HG03460 (cell line): ENCODE data around the gene SSBP2.
"Not testable (repeated sequence)": the region's sequence is repeated elsewhere in the genome, so short reads cannot be mapped to it uniquely, and the experiment has no call there.

Experiments
- ATAC-seq: cut with Tn5 transposase; IDR thresholded peaks from one replicate; pipeline ENCODE4 v1.9.1; 2021; ENCODE audit not compliant: unreplicated experiment

SSBP2 gene

GRCh38 chr5:81435023-81435422 is 315.9 kb downstream of the SSBP2 start:
- ATAC-seq, result no peak

DNA sequence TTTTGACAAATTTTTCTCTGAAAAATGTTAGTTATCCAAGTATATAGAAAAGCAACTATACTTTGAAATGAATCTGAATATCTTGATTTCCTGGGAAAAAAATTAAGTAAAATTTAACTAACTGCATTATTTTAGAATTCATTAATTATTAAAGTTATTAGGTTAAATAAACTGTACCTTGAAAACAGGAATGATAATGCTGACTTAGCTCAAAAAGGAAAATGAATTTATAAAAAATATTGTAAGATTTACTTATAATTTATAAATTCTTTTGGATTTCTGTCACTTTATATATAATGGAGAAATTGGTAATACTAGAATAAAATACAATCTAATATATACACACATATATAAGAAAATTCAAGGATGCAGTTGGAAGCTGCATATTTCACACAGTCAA is 320.9 kb downstream of the SSBP2 start:
- ATAC-seq, result no peak

- no peak for ATAC-seq
Observed at GRCh38 chr5:81429363-81429762, 321.5 kb downstream of the SSBP2 start.

DNA sequence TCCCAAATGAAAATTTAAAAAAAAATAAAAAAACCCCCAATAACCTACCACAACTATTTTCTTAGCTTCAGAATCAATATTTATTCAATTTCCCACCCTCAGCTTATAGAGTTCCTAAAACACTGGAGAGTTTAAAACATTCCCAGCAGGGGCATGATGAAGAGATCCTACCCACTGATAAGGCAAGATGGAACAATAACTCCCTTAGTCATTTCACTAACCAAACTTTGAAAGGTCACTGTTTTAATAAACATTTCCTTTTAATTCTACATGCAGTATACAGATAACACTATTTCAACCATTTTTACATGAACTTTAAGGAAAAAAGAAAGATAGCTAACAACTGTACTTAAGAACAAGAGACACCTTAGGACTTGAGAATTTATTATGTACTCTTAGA is 322.0 kb downstream of the SSBP2 start:
- ATAC-seq, result no peak

- no peak for ATAC-seq
Observed at GRCh38 chr5:81428446-81428845, 322.5 kb downstream of the SSBP2 start.

- ATAC-seq, result no peak
Observed at GRCh38 chr5:81427566-81427965, 323.3 kb downstream of the SSBP2 start.

- no peak for ATAC-seq
Observed at GRCh38 chr5:81426359-81427030, 324.4 kb downstream of the SSBP2 start.

DNA sequence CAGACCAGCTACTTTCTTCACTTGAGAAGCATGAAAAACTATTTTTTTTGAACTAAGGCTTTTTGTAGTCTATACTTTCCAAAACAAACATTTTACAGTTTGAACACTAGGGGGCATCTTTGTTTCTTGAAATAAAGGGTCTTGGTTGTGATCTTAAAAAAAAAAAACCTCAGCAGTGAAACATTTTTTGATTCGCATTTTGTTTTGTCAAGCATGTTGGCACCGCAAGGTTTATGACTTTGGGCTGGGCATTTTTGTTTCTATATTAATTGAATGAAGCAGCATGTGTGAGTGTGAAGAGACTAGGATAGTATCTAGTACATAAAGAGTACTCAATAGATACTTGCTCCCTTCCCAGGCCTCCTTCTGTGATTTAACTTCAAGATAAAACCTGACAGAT is 325.3 kb downstream of the SSBP2 start:
- ATAC-seq, result no peak

GRCh38 chr5:81424728-81425127 is 326.2 kb downstream of the SSBP2 start:
- no peak for ATAC-seq

GRCh38 chr5:81422671-81423070 is 328.2 kb downstream of the SSBP2 start:
- ATAC-seq, result no peak

DNA sequence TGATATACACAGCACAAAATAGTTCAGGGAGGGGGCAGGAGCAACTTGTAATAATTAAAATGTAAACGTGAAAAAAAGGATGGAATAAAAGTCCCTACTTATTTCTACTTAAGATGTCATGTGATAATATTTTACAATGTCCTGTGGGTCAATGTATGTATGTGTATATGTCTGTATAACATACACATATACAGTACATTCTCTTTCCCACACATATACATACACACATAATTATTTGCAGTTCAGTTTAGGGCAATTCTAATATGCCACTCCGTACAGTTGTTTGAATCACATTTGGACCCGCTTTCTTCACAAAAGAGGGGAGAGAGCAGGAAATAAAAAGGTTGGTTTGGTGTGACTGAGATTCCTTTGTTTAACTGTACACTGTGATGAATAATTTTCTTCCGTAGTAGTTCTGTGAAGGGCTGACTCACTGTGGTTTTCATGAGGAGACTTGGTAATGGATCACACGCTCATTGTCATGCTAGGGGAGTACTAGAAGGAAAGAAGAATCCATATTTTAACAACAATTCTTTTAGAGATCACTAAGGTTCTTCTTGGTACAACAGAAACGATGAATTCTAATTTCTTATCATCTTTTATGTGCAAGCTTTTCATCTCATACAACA is 330.7 kb downstream of the SSBP2 start:
- no peak for ATAC-seq

DNA sequence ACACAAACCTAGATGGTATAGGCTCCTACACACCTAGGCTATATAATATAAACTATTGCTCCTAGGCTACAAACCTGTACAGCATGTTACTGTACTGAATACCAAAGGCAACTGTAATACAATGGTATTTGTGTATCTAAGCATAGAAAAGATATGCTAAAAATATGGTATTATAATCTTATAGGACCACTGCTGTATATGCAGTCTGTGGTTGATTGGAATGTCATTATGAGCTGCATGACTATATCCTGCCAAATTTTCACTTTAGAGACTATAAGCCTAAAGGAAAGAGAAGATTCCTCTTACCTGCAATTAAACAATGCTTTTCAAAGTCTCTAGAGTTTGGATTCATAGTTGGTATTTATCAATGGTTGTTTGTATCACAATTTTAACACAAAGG is 332.3 kb downstream of the SSBP2 start:
- no peak for ATAC-seq

GRCh38 chr5:81417052-81417451 is 333.8 kb downstream of the SSBP2 start:
- no peak for ATAC-seq

DNA sequence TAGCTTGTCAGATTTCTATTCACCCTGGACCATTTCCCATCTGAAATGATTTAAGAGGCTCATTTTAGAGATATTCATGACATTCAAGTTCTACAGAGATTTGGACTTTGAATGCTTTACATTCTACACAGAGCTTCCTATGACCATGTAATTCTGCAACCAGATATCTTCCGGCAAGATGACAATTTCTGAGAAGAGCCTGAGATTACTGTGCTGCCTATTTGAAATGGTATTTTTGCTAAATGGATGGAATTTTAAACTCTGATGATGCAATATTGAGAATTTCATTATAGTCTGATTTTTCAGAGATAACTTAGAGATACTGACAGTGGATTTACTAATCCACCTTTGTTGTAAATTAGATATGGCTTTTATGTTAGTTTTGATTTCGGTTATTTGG is 341.0 kb downstream of the SSBP2 start:
- no peak for ATAC-seq

DNA sequence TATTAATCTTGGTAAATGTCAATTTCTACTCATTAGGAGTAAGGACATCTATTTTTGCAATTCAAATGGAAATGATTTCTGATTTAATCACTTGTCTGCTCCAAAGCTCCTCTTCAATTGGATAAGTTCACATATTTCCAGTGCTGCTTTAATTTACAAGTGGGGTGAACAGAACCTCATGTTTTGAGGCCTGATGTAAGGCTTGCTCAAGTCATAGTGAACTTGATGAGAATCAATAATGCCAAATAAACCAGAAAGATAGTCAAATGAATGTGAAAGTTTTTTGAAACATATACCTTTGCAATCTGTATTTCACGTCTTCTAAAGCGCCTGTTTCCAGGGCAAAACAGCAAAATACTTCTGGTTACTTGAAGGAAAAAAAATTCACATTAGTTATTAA is 341.5 kb downstream of the SSBP2 start:
- ATAC-seq, result no peak

DNA sequence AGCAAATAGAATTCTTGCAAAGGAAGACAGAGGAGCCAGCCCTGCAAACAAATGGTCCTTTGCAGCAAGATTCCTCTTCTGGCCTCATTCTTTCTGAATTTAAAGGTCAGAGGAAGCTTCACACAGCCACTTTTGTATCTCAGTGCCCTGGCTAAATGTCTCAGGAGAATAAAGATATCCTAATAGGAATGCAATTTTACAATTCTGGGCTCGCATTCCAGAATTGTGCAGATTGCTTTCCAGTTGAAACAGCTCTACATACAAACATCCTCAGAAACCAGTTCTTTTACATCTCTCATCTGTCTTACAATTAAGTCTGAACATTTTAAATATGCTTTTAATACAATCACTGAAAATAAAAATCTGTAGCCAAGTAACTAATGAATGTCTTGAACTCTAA is 342.4 kb downstream of the SSBP2 start:
- no peak for ATAC-seq

DNA sequence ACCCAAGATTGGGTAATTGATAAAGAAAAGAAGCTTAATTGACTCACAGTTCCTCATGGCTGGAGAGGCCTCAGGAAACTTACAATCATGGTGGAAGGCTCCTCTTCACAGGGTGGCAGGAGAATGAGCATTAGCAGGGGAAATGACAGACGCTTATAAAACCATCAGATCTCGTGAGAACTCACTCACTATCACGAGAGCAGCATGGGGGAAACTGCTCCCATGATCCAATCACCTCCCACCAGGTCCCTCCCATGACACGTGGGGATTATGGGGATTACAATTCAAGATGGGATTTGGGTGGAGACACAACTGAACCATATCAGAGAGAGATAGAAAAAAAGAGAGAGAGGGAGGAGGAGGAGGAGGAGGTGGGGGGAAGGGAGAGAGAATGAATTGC is 343.1 kb downstream of the SSBP2 start:
- not testable (repeated sequence) for ATAC-seq

DNA sequence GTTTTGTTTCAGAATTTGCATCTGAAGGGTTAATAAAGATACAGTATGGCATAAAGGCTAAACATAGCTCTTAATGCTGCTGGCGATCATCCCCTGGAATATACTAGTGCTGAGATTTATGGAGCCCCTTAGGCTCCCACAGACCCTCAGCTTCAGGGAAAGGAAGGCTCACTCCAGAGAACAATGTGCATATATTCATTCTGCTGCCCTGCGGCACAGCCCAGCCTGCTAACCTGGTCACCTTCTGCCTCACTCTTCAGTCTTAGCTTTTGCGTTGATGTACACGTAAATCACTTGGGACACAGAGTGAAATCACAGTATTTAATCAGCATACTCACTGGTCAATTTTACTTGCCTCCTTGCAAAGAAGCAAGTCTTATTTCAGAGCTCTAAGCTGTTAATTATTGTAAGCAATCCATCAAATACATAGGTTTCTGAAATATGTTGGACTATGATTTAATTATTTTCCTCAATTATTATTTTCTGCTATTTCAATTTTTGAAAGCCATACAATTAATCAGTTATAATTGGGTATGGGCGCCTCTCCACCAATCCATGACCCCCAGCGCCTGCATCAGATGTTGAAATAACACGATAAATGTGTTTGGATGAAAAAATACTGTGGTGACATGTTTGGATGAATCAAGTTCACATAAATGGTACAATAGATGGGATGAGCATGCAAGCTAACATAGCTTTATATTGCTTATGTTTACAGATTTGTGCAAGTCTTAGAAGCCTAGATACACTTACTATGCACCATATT is 345.6 kb downstream of the SSBP2 start:
- ATAC-seq, result no peak

DNA sequence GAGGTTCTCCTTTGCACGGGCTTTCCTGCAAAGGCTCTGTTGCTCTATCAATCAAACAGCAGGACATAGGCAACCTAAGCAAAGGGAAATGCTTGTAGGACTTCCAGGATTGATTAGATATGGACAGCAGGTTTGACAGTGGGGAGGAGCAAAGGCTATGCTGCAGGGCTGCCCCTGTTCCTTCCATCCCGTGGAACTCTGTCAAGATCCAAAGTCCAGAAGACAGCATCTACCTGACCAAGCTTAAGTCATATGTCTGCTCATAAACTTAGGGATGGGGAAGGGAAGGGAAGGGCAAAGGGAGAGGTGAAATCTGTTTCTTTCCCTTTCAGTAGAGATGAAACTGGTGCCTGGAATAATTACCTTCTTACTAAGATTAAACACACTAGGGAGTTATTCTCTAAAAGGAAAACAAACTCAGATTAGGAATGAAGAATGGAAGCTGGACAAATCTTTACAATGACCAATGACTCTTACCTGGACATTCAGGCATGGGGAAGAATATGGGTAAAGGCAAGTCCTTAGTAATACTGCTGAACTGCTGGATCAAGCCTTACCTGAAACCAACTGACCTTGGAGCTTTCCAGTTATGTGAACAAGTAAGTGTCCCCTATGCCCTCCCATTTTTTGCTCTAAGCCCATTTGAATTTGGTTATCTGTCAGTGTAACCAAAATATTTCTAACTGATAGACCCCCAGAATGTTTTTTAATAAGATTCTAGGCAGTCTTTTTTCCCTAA is 348.5 kb downstream of the SSBP2 start:
- ATAC-seq, result no peak

DNA sequence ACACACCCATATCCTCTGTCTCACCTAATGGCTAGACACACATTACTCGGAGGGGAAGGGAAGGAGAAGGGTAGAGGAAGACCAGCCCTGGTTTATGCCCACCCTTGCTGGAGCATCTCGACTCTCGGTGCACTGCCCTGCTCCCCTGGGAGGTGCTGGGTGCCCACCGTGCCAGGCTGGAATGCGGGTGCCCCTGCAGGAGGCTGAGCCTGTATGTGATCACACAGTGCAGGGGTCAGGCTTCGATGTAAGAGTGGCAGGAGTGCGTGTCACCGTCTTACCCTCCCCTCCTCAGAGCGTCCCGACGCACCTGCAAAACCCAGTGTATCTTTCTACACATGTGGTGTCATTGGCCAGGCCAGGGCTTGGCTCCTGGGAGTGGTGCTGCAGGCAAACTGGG is 349.6 kb downstream of the SSBP2 start:
- no peak for ATAC-seq

GRCh38 chr5:81400375-81400774 is 350.5 kb downstream of the SSBP2 start:
- no peak for ATAC-seq

DNA sequence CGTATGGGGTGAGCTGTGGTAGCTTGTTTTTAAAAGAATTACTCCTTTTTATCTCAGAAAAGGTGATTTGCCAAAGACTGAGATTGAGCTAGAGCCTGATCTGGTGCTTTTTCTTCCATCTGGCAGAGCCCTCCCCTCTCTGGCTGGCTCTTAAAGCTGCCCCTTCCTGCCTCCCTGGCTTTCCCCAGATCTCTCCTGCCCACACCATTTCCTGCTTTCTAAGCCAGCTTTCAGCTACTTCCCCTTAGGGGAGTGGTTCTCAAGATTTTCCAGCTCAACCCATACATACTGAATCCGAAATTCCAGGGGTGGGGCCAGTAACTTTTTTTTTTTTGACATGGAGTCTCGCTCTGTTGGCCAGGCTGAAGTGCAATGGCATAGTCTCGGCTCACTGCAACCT is 352.2 kb downstream of the SSBP2 start:
- ATAC-seq, result no peak
